Ammon's horn (tissue), 1 donor: ENCODE data around the gene LRRC47.
"Not testable (repeated sequence)": the region's sequence is repeated elsewhere in the genome, so short reads cannot be mapped to it uniquely, and the experiment has no call there.

Source experiments
- DNase-seq: peaks from one replicate; pipeline ENCODE4 v3.0.0-alpha.2; 2016; ENCODE audit warnings: low spot score

Gene LRRC47

DNA sequence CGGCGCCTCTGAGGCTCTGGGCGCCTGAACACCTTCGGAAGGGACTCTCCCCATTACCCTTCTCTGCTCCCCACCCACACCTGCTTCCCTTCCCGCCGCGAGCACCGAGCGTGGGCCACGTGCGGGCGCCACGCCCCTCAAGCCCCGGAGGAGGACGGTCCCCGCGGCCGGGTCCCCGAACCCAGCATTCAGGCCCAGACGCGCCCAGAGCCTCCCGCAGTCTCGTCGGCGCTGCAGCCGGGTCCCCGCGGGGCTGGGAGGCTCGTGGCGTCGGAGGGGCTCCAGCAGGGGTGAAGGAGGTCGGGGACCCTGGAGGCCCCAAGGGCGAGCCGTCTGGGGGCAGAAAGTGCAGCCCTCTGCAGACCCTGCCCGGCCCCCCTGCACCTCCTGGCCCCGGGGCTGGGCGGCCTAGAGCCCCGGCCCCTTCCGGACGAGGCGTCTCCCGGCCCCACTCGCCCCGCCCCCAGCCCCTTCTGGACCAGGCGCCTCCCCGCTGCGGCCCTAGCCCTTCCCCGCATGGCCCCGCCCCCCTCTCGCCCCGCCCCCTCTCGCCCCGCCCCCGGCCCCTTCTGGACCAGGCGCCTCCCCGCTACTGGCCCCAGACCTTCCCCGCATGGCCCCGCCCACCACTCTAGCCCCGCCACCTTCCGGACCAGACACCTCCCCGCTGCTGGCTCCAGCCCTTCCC, 24.1 kb downstream of the LRRC47 start:
- DNase-seq, result peak; percentile 80

DNA sequence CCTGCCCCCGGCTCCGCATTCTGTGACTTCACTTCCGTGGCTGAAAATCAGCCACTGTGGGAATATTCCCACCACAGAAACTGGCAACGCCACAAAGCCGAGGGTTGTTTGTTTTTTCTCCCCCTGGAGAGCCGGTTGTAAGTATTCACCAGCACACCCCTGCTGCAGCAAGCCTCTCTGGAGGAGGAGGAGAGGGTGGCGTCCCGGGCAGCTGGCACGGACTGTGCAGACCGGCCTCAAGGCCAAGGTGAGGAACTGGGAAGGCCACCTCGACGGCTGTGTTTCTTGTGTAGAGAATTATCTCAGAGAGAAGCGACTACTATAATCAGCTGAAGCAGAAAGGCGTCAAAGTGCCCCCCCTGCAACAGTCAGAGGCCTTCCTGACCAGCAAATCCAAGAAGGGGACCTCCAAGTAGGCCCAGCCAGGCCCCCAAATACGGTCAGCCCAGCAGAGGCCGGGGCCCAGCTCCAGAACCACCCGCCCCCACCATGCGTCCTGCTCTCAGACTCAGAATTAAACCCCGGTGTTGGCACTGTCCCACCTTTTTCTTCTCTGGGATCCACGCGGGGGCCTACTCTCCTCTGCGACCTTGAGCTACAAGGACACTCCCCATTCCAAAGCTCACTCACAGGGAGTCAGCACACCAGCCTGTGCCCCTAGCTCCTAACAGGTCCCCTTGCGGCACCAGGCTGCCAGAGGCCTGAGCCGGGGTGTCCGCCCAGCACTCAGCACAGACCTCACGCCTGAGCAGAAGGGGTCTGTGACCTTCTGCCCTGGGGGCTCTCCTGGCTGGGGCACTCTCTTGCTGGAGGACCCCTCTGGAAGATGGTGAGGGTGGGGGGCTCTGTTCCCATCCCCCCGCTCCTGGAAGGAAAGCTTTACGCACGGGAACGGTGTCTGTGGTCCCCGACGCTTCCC, 24.9 kb downstream of the LRRC47 start:
- DNase-seq, result no peak

GRCh38 chr1:3770047-3770765, 26.1 kb downstream of the LRRC47 start:
- no peak for DNase-seq

- no peak for DNase-seq
These were observed 27.4 kb downstream of the LRRC47 start for GRCh38 chr1:3768811-3769390.

DNA sequence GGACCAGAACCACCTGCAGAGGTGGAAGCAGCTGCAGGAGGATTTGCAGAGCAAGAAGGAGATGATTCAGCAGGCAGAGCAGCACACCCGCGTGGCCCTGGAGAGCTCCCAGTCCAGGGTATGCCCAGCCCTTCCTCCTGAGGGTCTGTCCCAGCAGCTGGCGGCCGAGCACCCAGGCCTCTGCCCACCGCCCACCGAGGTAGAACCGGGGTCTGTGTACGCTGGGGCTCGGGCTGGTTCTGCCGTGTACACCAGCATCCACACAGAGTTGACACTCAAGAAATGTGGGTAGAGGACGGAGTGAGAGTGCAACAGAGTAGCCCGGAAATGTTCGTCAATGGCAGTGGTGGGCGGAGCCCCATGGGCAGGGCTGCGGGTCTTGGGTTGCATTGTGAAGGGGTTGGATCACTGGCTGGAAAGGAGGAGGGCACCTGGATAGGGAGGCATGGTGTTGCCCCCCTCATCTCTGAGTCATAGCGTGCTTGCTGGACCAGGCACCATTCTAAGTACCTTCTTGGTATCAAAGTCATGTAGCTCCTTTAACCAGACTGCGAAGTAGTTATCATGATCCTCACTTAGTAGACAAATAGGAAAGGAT, 28.9 kb downstream of the LRRC47 start:
- DNase-seq, result no peak

GRCh38 chr1:3763351-3764125, 32.8 kb downstream of the LRRC47 start:
- DNase-seq, result no peak

DNA sequence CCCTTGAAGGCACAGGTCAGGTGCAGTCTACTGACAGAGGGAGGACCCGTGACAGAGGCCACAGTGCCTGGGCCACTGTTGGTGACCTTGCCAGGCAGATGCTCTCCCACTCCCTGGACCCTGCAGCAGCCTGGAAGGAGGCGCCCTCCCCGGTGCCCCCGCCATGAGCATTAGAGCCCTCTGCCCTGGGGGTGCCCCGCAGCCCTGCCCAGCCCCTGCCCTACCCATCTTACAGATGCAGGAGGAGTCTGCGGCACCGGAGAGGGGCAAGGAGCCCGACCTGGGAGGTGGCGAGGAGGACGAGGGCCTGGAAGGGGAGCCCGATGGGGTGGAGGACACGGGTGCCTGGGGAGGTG, 33.4 kb downstream of the LRRC47 start:
- DNase-seq, result no peak

DNA sequence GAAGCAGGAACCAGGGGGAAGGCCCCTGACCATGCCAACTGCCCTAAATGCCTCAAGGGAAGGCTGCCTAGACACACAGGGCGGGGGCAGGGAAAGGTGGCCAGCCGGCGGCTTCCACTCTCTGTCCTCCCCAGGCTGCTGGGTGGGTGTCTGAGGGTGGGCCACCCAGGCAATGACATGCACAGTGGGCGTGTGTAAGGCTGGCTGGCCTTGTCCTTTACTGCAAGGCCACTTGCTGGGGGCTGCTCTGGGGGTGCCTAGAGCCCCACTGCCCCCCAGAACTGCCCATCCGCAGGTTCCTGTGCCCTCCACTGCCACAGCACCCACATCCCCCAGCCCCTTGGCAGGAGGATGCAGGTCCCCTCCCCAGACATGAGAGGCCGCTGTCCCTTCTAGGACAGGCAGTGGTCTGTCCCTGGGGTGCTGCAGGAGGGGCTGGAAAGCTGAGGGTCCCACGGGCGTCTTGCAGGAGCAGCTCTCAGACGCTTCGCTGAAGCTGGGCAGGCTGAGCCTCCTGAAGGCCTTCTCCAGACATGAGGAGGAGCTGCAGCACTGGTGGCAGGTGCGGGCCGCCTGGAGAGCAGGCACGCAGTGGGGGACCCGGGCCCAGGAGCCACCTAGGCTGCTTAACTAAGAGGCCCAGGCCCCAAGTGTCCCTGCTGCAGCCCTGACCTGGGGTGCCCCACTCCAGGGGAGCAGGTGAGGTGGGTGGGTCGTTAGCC, 34.0 kb downstream of the LRRC47 start:
- DNase-seq, result no peak

GRCh38 chr1:3761296-3762010, 34.8 kb downstream of the LRRC47 start:
- no peak for DNase-seq

DNA sequence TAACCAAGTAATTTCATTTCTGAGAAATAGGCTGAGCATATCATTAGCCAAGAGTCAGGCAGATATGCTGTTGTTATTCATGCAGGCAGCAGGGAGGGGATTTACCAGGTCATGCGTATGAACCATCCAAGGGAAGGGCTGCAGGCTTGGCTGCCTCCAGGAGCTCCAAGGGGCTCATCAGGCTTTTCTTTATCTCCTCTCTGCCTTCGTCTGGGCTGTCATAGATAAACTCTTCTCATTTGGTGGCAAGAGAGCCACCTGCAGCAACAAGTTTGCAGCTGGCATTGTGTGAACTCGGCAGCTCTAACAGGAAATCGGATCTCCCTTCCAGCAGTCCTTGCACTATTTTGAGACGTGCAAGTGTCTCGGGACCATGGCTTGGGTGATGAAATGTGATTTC, 36.5 kb downstream of the LRRC47 start:
- DNase-seq, result no peak

- DNase-seq, result no peak
These were observed 37.1 kb downstream of the LRRC47 start for GRCh38 chr1:3759164-3759563.

DNA sequence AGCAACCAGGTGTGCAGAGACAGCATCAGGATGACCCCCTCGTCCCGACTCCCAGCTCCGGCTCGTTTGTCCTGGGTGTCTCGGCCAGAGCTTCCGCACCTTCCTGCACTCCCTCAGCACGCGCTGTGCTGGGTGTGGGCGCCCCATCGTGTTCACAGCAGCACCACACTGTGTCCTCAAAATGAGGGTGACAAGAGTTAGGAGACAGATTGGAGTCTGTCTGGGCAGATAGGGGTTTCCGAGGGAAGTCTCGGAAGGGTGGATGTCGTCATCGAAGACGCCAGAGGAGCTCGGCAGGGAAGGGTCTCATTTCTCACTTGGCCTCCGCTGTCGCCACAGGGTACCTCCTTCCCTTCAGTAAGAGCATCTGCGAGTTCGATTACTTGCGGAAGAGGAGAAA, 39.9 kb downstream of the LRRC47 start:
- no peak for DNase-seq

DNA sequence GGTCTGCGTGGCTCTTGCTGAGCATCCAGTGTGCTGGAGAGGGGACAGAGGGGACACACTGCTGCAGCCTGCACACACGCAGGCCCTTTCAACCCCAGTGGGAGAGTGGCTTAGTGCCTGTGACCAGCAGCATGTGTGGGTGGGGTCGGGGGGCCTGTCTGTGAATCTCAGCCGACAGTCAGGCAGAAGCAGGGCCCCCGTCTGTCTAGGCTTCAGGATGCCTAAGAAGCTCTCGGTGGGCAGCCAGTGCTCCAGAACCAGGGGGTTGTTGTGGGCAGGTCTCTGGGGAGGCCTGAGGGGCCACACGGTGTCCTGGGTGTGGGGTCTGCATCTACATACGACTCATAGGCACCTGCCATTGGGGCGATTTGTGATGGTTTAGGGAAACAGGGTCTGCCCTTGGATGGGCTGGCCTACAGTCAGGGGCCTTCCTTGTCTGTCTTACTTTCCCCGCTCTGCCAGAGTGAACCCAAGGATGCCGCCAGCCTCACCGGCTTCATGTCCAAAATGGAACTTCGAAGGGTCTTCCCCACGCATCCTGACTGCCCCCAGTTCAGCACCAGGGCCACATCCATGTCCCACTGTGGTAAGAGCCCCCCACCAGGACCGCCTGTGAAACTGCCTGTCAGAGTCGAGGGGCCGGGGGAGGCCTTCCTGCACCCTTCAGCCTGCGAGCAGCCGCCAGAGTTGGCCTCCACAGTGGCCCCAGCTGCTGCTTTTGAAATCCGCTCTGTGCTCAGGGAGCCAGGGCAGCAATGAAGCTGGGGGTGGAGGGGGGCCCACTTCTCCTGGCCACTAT, 42.4 kb downstream of the LRRC47 start:
- DNase-seq, result no peak

GRCh38 chr1:3752400-3752945, 43.8 kb downstream of the LRRC47 start, which contains the start of gene CCDC27:
TSS of gene CCDC27 (plus strand) at chr1:3752450. CDS start at chr1:3752482, 32 bp downstream.
- no peak for DNase-seq

DNA sequence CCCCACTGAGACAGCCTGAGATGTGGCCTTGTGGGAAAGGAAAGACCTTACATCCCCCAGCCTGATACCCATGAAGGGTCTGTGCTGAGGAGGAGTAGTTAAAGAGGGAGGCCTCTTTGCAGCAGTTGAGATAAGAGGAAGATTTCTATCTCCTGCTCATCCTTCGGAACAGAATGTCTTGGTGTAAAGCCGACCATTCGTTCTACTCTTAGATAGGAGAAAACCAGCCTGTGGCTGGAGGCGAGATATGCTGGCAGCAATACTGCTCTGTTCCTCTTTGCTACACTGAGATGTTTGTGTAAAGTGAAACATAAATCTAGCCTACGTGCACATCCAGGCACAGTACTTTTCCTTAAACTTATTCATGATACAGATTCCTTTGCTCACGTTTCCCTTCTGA, 45.6 kb downstream of the LRRC47 start:
- DNase-seq, result no peak

- no peak for DNase-seq
These were observed 46.8 kb downstream of the LRRC47 start for GRCh38 chr1:3749512-3749911.

- not testable (repeated sequence) for DNase-seq
These were observed 47.9 kb downstream of the LRRC47 start for GRCh38 chr1:3748316-3748900.

- no peak for DNase-seq
These were observed 48.4 kb downstream of the LRRC47 start for GRCh38 chr1:3747903-3748302.
